ENCODE data around the gene CLK2. TPM values are rescaled to one million over a fixed set of nuclear protein-coding genes. Genes with fewer than 3 reads are reported as not detected.

CLK2 gene
- total and polyA plus RNA-seq, 2 of the 8 experiments (the other 6 are each of a cell fraction or from before 2014, with no cell fraction given), result 62.2 to 76.0 TPM

DNA sequence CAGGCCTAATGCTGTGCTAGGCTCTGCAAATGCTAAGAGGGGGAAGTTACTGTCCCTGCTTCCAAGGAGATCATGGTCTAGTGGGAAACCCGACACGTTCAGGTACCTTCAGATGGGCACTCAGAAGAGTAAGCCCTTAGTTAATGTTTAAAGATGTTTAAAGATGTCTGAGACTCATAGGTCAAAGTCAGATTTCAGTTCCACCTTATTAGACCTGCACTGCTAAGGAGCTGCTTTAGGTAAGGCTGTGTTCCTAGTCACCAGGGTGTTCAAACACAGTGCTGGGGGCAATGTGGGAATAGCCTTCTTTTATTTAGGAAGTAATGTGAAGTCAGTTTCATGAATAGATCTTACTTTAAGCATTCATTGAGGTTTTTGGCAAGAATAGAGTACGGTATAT is 43.6 kb upstream of the CLK2 start:
- CTCF ChIA-PET (ENCODE audit: partially characterized antibody), result interaction anchor here (1.0 to 15.0 kb wide), 7 partner anchors 9 to 66 kb away, joined by 3 to 227 read pairs (median 4); partner anchors contain the start of gene ENTREP3
- Histone ChIP-seq H2BK120ac (replicated peaks; ENCODE audit: low read depth, low read length) (no peak overlapping the region), H3K23me2 (ENCODE audit: low read depth, low read length) (peaks cover 8% of the 10 kb centered on the region; the same call in 1 of the 2 replicates), H2BK5ac (ENCODE audit: low read depth, low read length) (no peak overlapping the region), H3K14ac (ENCODE audit: insufficient read length) (no peak overlapping the region), H3K79me1 (ENCODE audit: low read depth, low read length) (peaks cover 8% of the 10 kb centered on the region; the same call in 1 of the 2 replicates), H3K27me3 (replicated peaks in 1 of 4; ENCODE audit: control insufficient read depth in 3 of 4, extremely low read depth in 1 of 4, insufficient read depth in 3 of 4, low read length in 3 of 4) (peaks cover 0 to 3% (median 2%) of the 10 kb centered on the region in 4 experiments; a peak in 4 of 7 replicates), H3K18ac (ENCODE audit: extremely low read depth, low read length) (no peak overlapping the region), H3K4me1 (replicated peaks in 1 of 4; ENCODE audit: control insufficient read depth in 3 of 4, insufficient read depth in 4 of 4, low read length in 3 of 4) (peaks cover 2 to 12% (median 6%) of the 10 kb centered on the region in 4 experiments; a peak in 6 of 7 replicates), H4K5ac (ENCODE audit: insufficient read length, low read depth, low read length) (no peak overlapping the region), H2AK5ac (ENCODE audit: low read depth, low read length) (no peak overlapping the region), H3K4ac (replicated peaks; ENCODE audit: insufficient read length, low read depth, low read length) (no peak overlapping the region), H3K9ac (replicated peaks in 1 of 4; ENCODE audit: extremely low read depth in 1 of 4, low read depth in 3 of 4, low read length in 3 of 4) (no peak overlapping the region), H3K36me3 (ENCODE audit: control insufficient read depth in 2 of 4, insufficient read depth in 4 of 4, low read length in 3 of 4) (peaks cover 9 to 52% (median 33%) of the 10 kb centered on the region in 4 experiments; a peak in 7 of 8 replicates), H4K91ac (replicated peaks; ENCODE audit: insufficient read length, low read length) (no peak overlapping the region), H2AFZ (ENCODE audit: low read length) (no peak overlapping the region), H2BK15ac (ENCODE audit: low read length) (no peak overlapping the region), H3K4me3 (ENCODE audit: extremely low read depth in 1 of 4, insufficient read depth in 2 of 4, low read depth in 3 of 4, low read length in 4 of 4) (no peak overlapping the region), H3K79me2 (ENCODE audit: control insufficient read depth in 1 of 2, insufficient read depth in 2 of 2, low read length in 2 of 2) (peaks cover 0 to 10% of the 10 kb centered on the region in 2 experiments; a peak in 2 of 4 replicates), H2BK20ac (ENCODE audit: low read length) (no peak overlapping the region), H3K9me3 (ENCODE audit: insufficient read depth in 2 of 2, low read depth in 1 of 2, low read length in 1 of 2) (no peaks in the 10 kb centered on the region), H4K20me1 (replicated peaks in 1 of 2; ENCODE audit: control insufficient read depth in 1 of 2, insufficient read depth in 2 of 2, low read length in 2 of 2) (peaks cover 16 to 33% of the 10 kb centered on the region in 2 experiments), H2BK12ac (ENCODE audit: low read depth, low read length) (no peak overlapping the region), H3K27ac (ENCODE audit: low read depth, low read length) (no peak overlapping the region), H3K23ac (ENCODE audit: insufficient read length) (no peak overlapping the region), H4K8ac (ENCODE audit: extremely low read depth, insufficient read depth, low read length) (no peak overlapping the region), H3K56ac (replicated peaks; ENCODE audit: insufficient read length, low read depth, low read length) (no peak overlapping the region), H3K4me2 (ENCODE audit: insufficient read depth in 1 of 2, low read depth in 2 of 2, low read length in 2 of 2) (no peak overlapping the region)
- DNase-seq (ENCODE audit: low read depth in 1 of 2, low spot score in 2 of 2) (no peak), FAIRE-seq (no peak)
- TF ChIP-seq HDAC2 (IDR thresholded peaks at IDR 0.05; ENCODE audit: borderline replicate concordance in 1 of 2, low read depth in 2 of 2, low read length in 2 of 2) (no peak), HDAC6 (IDR thresholded peaks at IDR 0.05; ENCODE audit: low read depth, low read length) (no peak), JUND (IDR thresholded peaks at IDR 0.05; ENCODE audit: low read length) (no peak), NANOG (IDR thresholded peaks at IDR 0.05; ENCODE audit: insufficient read depth, low read depth, low read length, poor library complexity, severe bottlenecking) (no peak), SIRT6 (IDR thresholded peaks at IDR 0.05; ENCODE audit: low read length) (no peak), RXRA (IDR thresholded peaks at IDR 0.05; ENCODE audit: insufficient read depth, low read depth, low read length) (no peak), POLR2AphosphoS5 (IDR thresholded peaks at IDR 0.05; ENCODE audit: low read depth, low read length) (no peak), SIX5 (IDR thresholded peaks at IDR 0.05; ENCODE audit: low read depth, low read length) (no peak), RFX5 (IDR thresholded peaks at IDR 0.05; ENCODE audit: borderline replicate concordance, low read depth, low read length) (no peak), RAD21 (IDR thresholded peaks at IDR 0.05 in 1 of 2, conservative IDR thresholded peaks at IDR 0.05 in 1 of 2; ENCODE audit: low read depth in 2 of 2, low read length in 2 of 2) (no peak), POU5F1 (IDR thresholded peaks at IDR 0.05; ENCODE audit: low read depth, low read length) (no peak), ZNF274 (IDR thresholded peaks at IDR 0.05; ENCODE audit: borderline replicate concordance, extremely low read depth, low read length) (no peak)
- 90% methylated on average over 3 of the region's 3 CpGs; no CpG with 5 or more reads in 1 of the 2 experiments for WGBS, 2 experiments (ENCODE audit: extremely low coverage in 1 of 2, insufficient coverage in 1 of 2, insufficient read length in 1 of 2, insufficient replicate concordance in 2 of 2, low coverage in 1 of 2, low lambda C conversion rate in 2 of 2, missing lambda C conversion rate in 1 of 2)
- POLR2A ChIA-PET (ENCODE audit: partially characterized antibody), result interaction anchor here (1.2 to 4.6 kb wide), 3 partner anchors 9 to 40 kb away, joined by 3 to 14 read pairs (median 4); partner anchors contain the start of genes FDPS and HCN3

All from H1 (cell line).